Measurements from ENCODE around the gene C4orf50.
"Not testable (repeated sequence)": the region's sequence is repeated elsewhere in the genome, so short reads cannot be mapped to it uniquely, and the experiment has no call there.

The C4orf50 gene

GRCh38 chr4:6017030-6017429 is 1.2 kb downstream of the C4orf50 start:
- DNase-seq (ENCODE audit: low read depth, low spot score): no peak

GRCh38 chr4:6013564-6013963 is 4.7 kb downstream of the C4orf50 start:
- no peak for DNase-seq (ENCODE audit: low read depth, low spot score)

- DNase-seq (ENCODE audit: low read depth, low spot score): no peak
These were observed 6.0 kb downstream of the C4orf50 start for GRCh38 chr4:6012200-6012599.

- DNase-seq (ENCODE audit: low read depth, low spot score): no peak
These were observed 6.5 kb downstream of the C4orf50 start for GRCh38 chr4:6011686-6012085.

GRCh38 chr4:6011271-6011671 is 7.0 kb downstream of the C4orf50 start:
- no peak for DNase-seq (ENCODE audit: low read depth, low spot score)

GRCh38 chr4:6010789-6011188 is 7.4 kb downstream of the C4orf50 start:
- DNase-seq (ENCODE audit: low read depth, low spot score): no peak

GRCh38 chr4:6009452-6009851 is 8.8 kb downstream of the C4orf50 start:
- no peak for DNase-seq (ENCODE audit: low read depth, low spot score)

GRCh38 chr4:6008766-6009385 is 9.4 kb downstream of the C4orf50 start:
- no peak for DNase-seq (ENCODE audit: low read depth, low spot score)

GRCh38 chr4:6008092-6008551 is 10.1 kb downstream of the C4orf50 start:
- no peak for DNase-seq (ENCODE audit: low read depth, low spot score)

- no peak for DNase-seq (ENCODE audit: low read depth, low spot score)
These were observed 13.1 kb downstream of the C4orf50 start for GRCh38 chr4:6005175-6005574.

- not testable (repeated sequence) for DNase-seq (ENCODE audit: low read depth, low spot score)
These were observed 14.7 kb downstream of the C4orf50 start for GRCh38 chr4:6003485-6003884.

GRCh38 chr4:6002926-6003325 is 15.3 kb downstream of the C4orf50 start:
- no peak for DNase-seq (ENCODE audit: low read depth, low spot score)

GRCh38 chr4:6002492-6002833 is 15.8 kb downstream of the C4orf50 start:
- no peak for DNase-seq (ENCODE audit: low read depth, low spot score)

- DNase-seq (ENCODE audit: low read depth, low spot score): no peak
These were observed 16.3 kb downstream of the C4orf50 start for GRCh38 chr4:6001680-6002491.

- no peak for DNase-seq (ENCODE audit: low read depth, low spot score)
These were observed 18.3 kb downstream of the C4orf50 start for GRCh38 chr4:5999830-6000365.

- DNase-seq (ENCODE audit: low read depth, low spot score): no peak
These were observed 18.9 kb downstream of the C4orf50 start for GRCh38 chr4:5999356-5999755.

GRCh38 chr4:5998333-5998936 is 19.8 kb downstream of the C4orf50 start:
- peak; percentile 85 for DNase-seq (ENCODE audit: low read depth, low spot score)

- DNase-seq (ENCODE audit: low read depth, low spot score): no peak
These were observed 21.6 kb downstream of the C4orf50 start for GRCh38 chr4:5996641-5997040.

GRCh38 chr4:5995901-5996623 is 22.2 kb downstream of the C4orf50 start:
- no peak for DNase-seq (ENCODE audit: low read depth, low spot score)

GRCh38 chr4:5993876-5994811 is 24.1 kb downstream of the C4orf50 start:
- DNase-seq (ENCODE audit: low read depth, low spot score): no peak

GRCh38 chr4:5993346-5993745 is 24.9 kb downstream of the C4orf50 start:
- DNase-seq (ENCODE audit: low read depth, low spot score): not testable (repeated sequence)

Data from astrocyte of the hippocampus (primary cell).